DMS153 treated with DMSO at 0.1 percent for 48 hours (cell line): ENCODE results near the gene SP140L.
"Not testable (repeated sequence)": the region's sequence is repeated elsewhere in the genome, so short reads cannot be mapped to it uniquely, and the experiment has no call there.

Source experiments
- DNase-seq: peaks from one replicate; lab custom pipeline; 2025; ENCODE audit not compliant: unreplicated experiment; lab: John Stamatoyannopoulos, UW

The SP140L gene

GRCh38 chr2:230362030-230362691 is 35.2 kb downstream of the SP140L start:
- DNase-seq, result no peak

DNA sequence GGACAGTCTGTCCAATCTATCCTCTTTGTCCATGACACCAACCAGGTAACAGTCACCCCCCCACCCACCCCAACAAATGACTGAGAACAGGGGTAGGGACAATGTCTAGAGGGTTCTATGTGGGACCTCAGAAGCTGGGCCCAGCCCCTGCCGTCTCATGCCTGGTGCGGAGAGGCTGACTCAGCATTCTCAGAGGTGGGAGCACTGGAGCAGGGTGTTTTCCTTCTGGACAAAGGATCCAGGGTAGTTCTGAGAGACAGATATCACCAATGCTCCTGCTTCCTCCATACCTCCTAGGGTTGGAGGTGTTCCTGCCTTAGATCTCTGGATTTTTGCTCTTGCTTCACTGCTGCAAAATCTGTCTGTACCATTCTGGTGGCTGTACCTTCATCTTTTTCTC is 55.1 kb downstream of the SP140L start:
- DNase-seq, result no peak

DNA sequence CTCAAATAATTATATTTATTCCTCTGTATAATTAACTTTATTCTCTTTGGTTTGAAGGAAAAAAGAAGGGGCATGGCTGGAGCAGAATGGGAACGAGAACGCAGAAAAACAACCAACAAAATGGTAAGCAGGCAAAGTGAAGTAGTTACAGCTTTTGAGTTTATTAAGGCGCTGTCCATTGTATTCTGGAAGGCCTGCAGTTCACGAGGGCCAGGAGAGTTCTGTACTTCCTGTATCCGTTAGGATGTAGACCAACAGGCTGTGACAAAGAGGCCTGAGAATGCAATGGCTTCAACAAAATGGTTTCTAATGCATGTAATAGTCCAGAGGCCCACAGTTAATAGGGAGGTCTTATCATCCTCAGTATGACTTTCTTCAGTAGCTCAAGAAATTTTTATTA is 56.5 kb downstream of the SP140L start:
- DNase-seq, result no peak

DNA sequence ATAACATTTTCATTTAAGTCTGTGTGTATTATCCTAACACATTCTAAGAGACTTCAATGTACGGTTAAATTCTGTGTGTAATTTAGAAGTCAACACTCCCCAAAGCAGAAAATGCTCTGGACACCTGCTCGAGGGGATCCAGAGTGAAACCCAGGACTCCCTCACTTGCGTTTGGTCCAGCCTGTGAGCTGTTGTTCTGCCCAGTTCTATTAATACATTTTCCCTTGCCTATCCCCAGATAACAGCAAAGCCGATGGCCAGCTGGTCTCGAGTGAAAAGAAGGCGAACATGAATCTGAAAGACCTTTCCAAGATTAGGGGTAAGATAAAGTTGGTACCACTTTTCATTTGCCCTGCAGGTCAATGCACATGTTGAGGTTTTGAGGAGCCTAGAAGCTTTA is 58.0 kb downstream of the SP140L start:
- DNase-seq, result no peak

- DNase-seq, result no peak
These were observed 67.3 kb downstream of the SP140L start for GRCh38 chr2:230394301-230394700.

- not testable (repeated sequence) for DNase-seq
These were observed 71.7 kb downstream of the SP140L start for GRCh38 chr2:230398698-230399097.

DNA sequence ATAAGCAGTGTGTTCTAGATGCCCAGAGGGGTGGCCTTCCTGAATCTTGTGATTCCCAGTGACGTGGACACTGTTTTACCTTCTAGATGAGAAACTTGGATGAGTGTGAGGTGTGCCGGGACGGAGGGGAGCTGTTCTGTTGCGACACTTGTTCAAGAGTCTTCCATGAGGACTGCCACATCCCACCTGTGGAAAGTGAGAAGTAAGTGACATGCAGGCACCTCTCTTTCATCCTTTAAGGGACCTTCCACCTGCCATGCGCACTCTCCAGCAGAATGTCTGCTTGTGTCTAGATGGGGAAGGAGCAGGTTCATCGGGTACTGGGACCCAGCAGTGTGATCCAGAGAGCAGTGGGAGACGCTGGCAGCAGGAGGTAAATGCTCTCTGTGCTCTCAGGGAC is 73.0 kb downstream of the SP140L start:
- no peak for DNase-seq

DNA sequence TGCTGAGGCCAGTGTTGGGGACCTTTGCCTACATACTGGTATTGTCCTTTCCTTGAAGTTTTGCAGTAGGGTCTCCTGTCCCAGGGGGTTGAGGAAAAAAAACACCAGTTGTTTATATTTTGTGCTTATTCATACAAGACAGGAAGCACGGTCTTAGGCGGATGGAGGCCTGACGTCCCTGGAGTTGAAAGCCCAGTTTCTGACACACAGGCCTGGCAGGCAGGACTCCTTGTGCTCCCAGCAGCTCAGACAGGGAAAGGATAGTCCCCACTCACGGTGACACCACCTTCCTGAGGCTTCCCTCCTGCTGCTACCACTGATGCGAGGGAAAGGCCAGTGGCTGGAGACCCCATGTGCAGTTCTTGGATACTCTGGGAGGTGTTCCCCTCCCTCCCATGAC is 73.5 kb downstream of the SP140L start:
- no peak for DNase-seq

GRCh38 chr2:230401026-230401425 is 74.0 kb downstream of the SP140L start:
- not testable (repeated sequence) for DNase-seq

DNA sequence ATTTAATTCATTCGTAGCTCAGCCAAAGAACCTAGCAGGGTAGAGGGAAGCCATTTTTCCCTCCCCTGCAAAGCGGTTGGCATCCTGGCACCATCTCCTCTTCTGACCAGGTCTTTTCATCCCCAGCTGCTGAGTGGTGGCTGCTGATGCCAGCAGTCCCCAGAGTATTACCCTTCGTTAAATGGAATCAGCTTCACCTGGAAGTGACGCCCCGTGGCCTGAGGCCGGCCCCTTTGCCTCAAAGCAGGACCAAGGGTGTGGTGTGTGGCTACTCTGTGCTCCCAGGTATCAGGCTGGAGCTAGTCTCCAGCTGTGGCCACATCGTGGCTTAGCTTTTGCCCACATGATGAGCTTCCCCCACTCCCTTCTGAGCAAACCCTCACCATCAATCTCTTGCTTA is 76.8 kb downstream of the SP140L start:
- no peak for DNase-seq

DNA sequence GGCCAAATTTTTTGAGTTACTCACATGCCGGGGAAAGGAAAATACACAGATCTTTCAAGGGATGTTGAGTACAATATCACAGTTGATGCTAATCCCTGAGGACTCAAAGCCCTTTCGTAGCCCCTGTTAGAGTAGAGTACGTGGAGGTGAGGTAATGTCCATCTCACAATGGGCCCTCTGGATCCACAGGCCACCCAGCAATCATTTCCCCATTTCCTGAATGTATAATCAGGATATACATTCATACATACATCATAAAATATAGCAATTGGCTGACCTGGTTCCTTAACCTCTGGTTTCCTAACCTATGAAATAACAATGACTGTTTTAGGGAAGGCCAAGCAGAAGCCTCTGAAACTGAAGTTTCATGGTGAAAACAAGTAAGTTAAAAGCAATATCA is 78.8 kb downstream of the SP140L start:
- no peak for DNase-seq

GRCh38 chr2:230408244-230408842 is 81.3 kb downstream of the SP140L start:
- no peak for DNase-seq

DNA sequence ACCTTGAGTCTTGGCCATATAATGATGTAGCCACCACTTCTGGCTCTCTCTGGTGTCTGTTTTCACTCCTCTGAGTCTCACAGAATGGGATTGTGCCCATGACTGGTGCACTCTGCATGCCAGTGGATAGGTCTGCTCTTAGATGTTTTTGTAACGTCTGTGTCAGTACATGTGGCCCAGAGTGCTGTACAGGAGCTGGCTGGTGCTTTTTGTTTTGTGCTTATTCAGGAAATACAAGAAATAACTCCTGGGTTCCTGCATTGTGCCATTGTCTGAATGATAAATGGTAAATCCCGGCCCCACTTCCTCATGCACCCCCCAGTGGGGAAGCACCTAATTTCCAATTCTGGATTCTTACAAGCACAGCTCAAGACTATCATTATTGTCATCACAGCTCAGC is 82.3 kb downstream of the SP140L start:
- DNase-seq, result not testable (repeated sequence)

- no peak for DNase-seq
These were observed 83.3 kb downstream of the SP140L start for GRCh38 chr2:230410263-230410662.

DNA sequence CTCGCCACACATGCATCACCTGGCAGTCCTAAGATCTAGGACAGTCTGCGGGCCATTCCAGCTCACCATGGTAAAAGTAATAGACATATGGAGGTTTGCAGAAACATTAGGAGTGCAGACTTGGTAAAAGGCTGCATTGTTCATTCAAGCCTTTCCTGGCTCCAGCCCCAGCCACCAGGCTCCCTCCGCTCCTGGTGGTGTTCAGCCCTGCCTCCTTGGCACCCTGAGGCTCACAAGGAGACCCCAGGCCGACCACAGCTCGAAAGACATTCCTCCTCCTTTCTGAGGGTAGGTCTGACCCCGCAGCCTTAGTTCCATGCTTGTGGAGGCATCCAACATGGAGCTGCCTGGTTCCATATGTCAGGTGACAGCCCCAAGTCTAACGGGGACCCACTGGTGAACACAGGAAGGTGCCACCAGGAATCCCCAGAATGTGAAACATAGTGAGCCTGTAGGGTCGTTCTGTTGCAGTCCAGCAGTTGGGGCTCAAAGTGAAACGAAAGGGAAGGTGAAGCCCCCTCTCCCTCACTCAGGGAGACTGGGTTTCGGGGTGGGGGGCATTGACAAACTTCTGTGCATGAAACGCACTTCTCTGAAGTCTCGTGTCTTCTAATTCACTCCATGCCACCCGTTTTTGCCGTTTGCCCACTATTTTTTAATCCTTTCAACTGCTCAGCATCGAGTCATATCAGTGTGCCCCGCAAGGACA is 84.0 kb downstream of the SP140L start:
- no peak for DNase-seq

- DNase-seq, result peak; percentile 42
These were observed 84.8 kb downstream of the SP140L start for GRCh38 chr2:230411570-230412370.

GRCh38 chr2:230412371-230412711 is 85.3 kb downstream of the SP140L start:
- no peak for DNase-seq

- no peak for DNase-seq
These were observed 85.9 kb downstream of the SP140L start for GRCh38 chr2:230412846-230413245.

DNA sequence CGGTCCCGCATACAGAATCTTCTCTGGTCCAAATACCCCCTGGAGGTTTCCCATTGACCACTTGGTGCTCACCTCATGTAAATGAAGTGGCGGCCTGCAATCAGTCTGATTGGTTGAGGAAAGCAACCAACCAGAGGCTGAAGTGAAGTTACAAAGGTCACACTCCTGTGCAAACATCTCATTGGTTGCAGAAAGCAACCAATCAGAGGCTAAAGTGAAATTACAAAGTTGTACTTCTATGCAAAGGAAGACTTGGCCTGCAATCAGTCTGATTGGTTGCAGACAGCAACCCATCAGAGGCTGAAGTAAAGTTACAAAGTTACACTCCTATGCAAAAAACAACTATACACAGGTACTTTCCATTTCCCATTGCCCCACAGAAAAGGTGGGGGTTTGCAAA is 86.5 kb downstream of the SP140L start:
- no peak for DNase-seq

GRCh38 chr2:230414302-230414701 is 87.3 kb downstream of the SP140L start:
- DNase-seq, result no peak

- peak; percentile 23 for DNase-seq
These were observed 89.2 kb downstream of the SP140L start, which contains the start of gene SP100 for GRCh38 chr2:230416061-230416721. TSS of gene SP100 (plus strand) at chr2:230416201. CDS start at chr2:230416297, 96 bp downstream.
